Measurements from ENCODE around the gene MIAT. TPM values are rescaled to one million over a fixed set of nuclear protein-coding genes. Genes with fewer than 3 reads are reported as not detected.

MIAT gene
- total RNA-seq, 3 donors from 2014 or later (not counting 1 experiment from before 2014, with no cell fraction given): 75.3 to 105 (median 76.3) TPM

GRCh38 chr22:26690654-26691376, 33.4 kb downstream of the MIAT start:
- Histone ChIP-seq H3K9me3 (ENCODE audit: control insufficient read depth, insufficient read depth, low read length) (no peaks in the 10 kb centered on the region), H3K27me3 (ENCODE audit: control insufficient read depth, insufficient read depth, low read length) (no peaks in the 10 kb centered on the region), H3K36me3 (ENCODE audit: control insufficient read depth, insufficient read depth, low read length) (peaks cover 2% of the 10 kb centered on the region), H3K4me3 (ENCODE audit: low read length) (no peak overlapping the region), H3K27ac (ENCODE audit: low read length) (no peak overlapping the region), H3K4me1 (ENCODE audit: control insufficient read depth, insufficient read depth, low read length) (peaks cover 8% of the 10 kb centered on the region)
- Mint-ChIP-seq H3K27ac (peak overlapping the region; percentile 44 to 51), H3K4me1 (peaks cover 39 to 54% of the 10 kb centered on the region in 2 donors), H3K27me3 (ENCODE audit: low read depth in 2 of 2) (no peaks in the 10 kb centered on the region), H3K9me3 (no peaks in the 10 kb centered on the region), H3K36me3 (peaks cover 8% of the 10 kb centered on the region), H3K4me3 (no peak overlapping the region)
- intact Hi-C loops (cut with micrococcal nuclease): no loop called here
- 21% methylated on average over 3 of the region's 3 CpGs for WGBS (ENCODE audit: insufficient coverage)
- DNase-seq: no peak
- no peak for ATAC-seq
- TF ChIP-seq, protein P1, sequence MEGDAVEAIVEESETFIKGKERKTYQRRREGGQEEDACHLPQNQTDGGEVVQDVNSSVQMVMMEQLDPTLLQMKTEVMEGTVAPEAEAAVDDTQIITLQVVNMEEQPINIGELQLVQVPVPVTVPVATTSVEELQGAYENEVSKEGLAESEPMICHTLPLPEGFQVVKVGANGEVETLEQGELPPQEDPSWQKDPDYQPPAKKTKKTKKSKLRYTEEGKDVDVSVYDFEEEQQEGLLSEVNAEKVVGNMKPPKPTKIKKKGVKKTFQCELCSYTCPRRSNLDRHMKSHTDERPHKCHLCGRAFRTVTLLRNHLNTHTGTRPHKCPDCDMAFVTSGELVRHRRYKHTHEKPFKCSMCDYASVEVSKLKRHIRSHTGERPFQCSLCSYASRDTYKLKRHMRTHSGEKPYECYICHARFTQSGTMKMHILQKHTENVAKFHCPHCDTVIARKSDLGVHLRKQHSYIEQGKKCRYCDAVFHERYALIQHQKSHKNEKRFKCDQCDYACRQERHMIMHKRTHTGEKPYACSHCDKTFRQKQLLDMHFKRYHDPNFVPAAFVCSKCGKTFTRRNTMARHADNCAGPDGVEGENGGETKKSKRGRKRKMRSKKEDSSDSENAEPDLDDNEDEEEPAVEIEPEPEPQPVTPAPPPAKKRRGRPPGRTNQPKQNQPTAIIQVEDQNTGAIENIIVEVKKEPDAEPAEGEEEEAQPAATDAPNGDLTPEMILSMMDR (IDR thresholded peaks at IDR 0.05): no peak

GRCh38 chr22:26691377-26691716, 34.0 kb downstream of the MIAT start:
- Histone ChIP-seq H3K4me3 (ENCODE audit: low read length) (no peak overlapping the region), H3K4me1 (ENCODE audit: control insufficient read depth, insufficient read depth, low read length) (peaks cover 8% of the 10 kb centered on the region), H3K9me3 (ENCODE audit: control insufficient read depth, insufficient read depth, low read length) (no peaks in the 10 kb centered on the region), H3K27me3 (ENCODE audit: control insufficient read depth, insufficient read depth, low read length) (no peaks in the 10 kb centered on the region), H3K36me3 (ENCODE audit: control insufficient read depth, insufficient read depth, low read length) (peaks cover 2% of the 10 kb centered on the region), H3K27ac (ENCODE audit: low read length) (no peak overlapping the region)
- WGBS (ENCODE audit: insufficient coverage): 95% methylated on average over 5 of the region's 6 CpGs
- no peak overlapping the region for H3K4me3 Mint-ChIP-seq
- H3K4me1 Mint-ChIP-seq: peaks cover 39 to 56% of the 10 kb centered on the region in 2 donors
- TF ChIP-seq, protein P1 (IDR thresholded peaks at IDR 0.05): no peak
- intact Hi-C loops (cut with micrococcal nuclease): no loop called here
- ATAC-seq (no peak), DNase-seq (no peak)
- peak overlapping the region; percentile 48 to 51 for H3K27ac Mint-ChIP-seq
- H3K36me3 Mint-ChIP-seq: peaks cover 8% of the 10 kb centered on the region
- H3K9me3 Mint-ChIP-seq: no peaks in the 10 kb centered on the region
- H3K27me3 Mint-ChIP-seq (ENCODE audit: low read depth in 2 of 2): no peaks in the 10 kb centered on the region

- TF ChIP-seq, protein P1 (IDR thresholded peaks at IDR 0.05): no peak
- H3K4me3 ChIP-seq (ENCODE audit: low read length): no peak overlapping the region
- DNase-seq (no peak), ATAC-seq (no peak)
- Mint-ChIP-seq H3K27me3 (ENCODE audit: low read depth in 2 of 2) (no peaks in the 10 kb centered on the region), H3K36me3 (peaks cover 8% of the 10 kb centered on the region), H3K9me3 (no peaks in the 10 kb centered on the region), H3K27ac (peak overlapping the region in 1 of 2 donors; percentile 48), H3K4me3 (no peak overlapping the region), H3K4me1 (peaks cover 37 to 60% of the 10 kb centered on the region in 2 donors)
- H3K27ac ChIP-seq (ENCODE audit: low read length): no peak overlapping the region
- peaks cover 8% of the 10 kb centered on the region for H3K4me1 ChIP-seq (ENCODE audit: control insufficient read depth, insufficient read depth, low read length)
- no peaks in the 10 kb centered on the region for H3K9me3 ChIP-seq (ENCODE audit: control insufficient read depth, insufficient read depth, low read length)
- WGBS (ENCODE audit: insufficient coverage): 100% methylated on average over 3 of the region's 3 CpGs
- intact Hi-C loops (cut with micrococcal nuclease): no loop called here
- H3K36me3 ChIP-seq (ENCODE audit: control insufficient read depth, insufficient read depth, low read length): peaks cover 3% of the 10 kb centered on the region
- H3K27me3 ChIP-seq (ENCODE audit: control insufficient read depth, insufficient read depth, low read length): no peaks in the 10 kb centered on the region
Observed at GRCh38 chr22:26692215-26692614, 34.8 kb downstream of the MIAT start.

DNA sequence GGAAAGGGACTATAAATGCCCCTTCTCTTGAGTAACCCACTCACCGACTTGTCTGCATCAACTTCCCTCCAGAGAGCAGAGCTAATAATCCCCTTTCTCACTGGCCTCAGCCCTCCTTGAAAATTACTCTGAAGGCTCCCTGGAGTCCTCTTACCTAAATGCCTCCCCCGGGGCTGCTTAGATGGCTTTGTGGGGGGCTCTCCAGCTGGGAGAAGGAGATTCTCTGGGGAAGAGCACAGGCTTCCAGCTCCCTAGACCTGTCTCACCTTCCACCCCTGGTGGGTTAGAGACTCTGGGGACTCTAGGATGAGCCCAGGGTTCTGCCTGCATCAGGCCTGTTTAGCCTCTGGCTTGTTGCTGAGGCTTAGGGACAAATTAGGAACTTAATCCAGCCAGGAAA, 39.8 kb downstream of the MIAT start:
- peak overlapping the region; percentile 23 to 37 for H3K27ac Mint-ChIP-seq
- DNase-seq (no peak), ATAC-seq (no peak)
- WGBS (ENCODE audit: insufficient coverage): 88% methylated on average over 1 of the region's 2 CpGs
- Histone ChIP-seq H3K9me3 (ENCODE audit: control insufficient read depth, insufficient read depth, low read length) (no peaks in the 10 kb centered on the region), H3K4me3 (ENCODE audit: low read length) (no peak overlapping the region), H3K27me3 (ENCODE audit: control insufficient read depth, insufficient read depth, low read length) (no peaks in the 10 kb centered on the region), H3K36me3 (ENCODE audit: control insufficient read depth, insufficient read depth, low read length) (peaks cover 21% of the 10 kb centered on the region), H3K27ac (ENCODE audit: low read length) (no peak overlapping the region), H3K4me1 (ENCODE audit: control insufficient read depth, insufficient read depth, low read length) (no peaks in the 10 kb centered on the region)
- H3K27me3 Mint-ChIP-seq (ENCODE audit: low read depth in 2 of 2): no peaks in the 10 kb centered on the region
- H3K4me3 Mint-ChIP-seq: no peak overlapping the region
- peaks cover 28 to 60% of the 10 kb centered on the region in 2 donors for H3K4me1 Mint-ChIP-seq
- TF ChIP-seq, protein P1 (IDR thresholded peaks at IDR 0.05): no peak
- intact Hi-C loops (cut with micrococcal nuclease): no loop called here
- peaks cover 0 to 3% of the 10 kb centered on the region in 2 donors for H3K9me3 Mint-ChIP-seq
- peaks cover 20% of the 10 kb centered on the region for H3K36me3 Mint-ChIP-seq
